OCI-LY7 (cell line): ENCODE results near the gene BPTF. TPM values are rescaled to one million over a fixed set of nuclear protein-coding genes. Genes with fewer than 3 reads are reported as not detected.

Experiments
- BruUV-seq: library from RNA; stranded (reverse); fragments of 400-500 nt; replicated peaks from 2 replicates; lab custom pipeline; 2021; lab: Mats Ljungman, UMichigan
- CTCF ChIA-PET: fragments of 300-600 bp; sonication (Branson Sonifier 250); formaldehyde crosslinking; loops from one replicate; lab custom pipeline; 2022; ENCODE audit warnings: antibody characterized with exemption; ENCODE audit not compliant: unreplicated experiment; lab: Charles Lee
- POLR2A ChIA-PET: fragments of 300-600 bp; sonication (Branson Sonifier 250); formaldehyde crosslinking; loops from one replicate; lab custom pipeline; 2022; ENCODE audit warnings: antibody characterized with exemption; lab: Charles Lee
- DNase-seq: peaks from one replicate; pipeline ENCODE4 v3.0.0-alpha.2; 2015; ENCODE audit warnings: low spot score
- H2AFZ ChIP-seq: fragments of 200-600 bp; sonication (generic), shearing (Covaris generic); 2 replicates; pipeline ENCODE4 v1.6.1; 2014; ENCODE audit warnings: mild to moderate bottlenecking, antibody characterized with exemption, low read length, moderate library complexity
- H3K27ac ChIP-seq: fragments of 200-600 bp; sonication (generic); 2 replicates; pipeline ENCODE4 v1.5.1; 2014; ENCODE audit warnings: mixed run types, low read depth, mild to moderate bottlenecking, moderate library complexity, low read length, inconsistent platforms; ENCODE audit not compliant: poor library complexity, severe bottlenecking
- H3K36me3 ChIP-seq: fragments of 200-600 bp; sonication (generic); 2 replicates; pipeline ENCODE4 v1.6.1; 2014; ENCODE audit warnings: mild to moderate bottlenecking, antibody characterized with exemption, low read length, moderate library complexity, mixed read lengths; ENCODE audit not compliant: insufficient read depth
- H3K4me1 ChIP-seq: fragments of 200-600 bp; sonication (generic); 2 replicates; pipeline ENCODE4 v1.5.1; 2014; ENCODE audit warnings: mild to moderate bottlenecking, low read length; ENCODE audit not compliant: insufficient read depth, poor library complexity, severe bottlenecking
- H3K4me2 ChIP-seq: fragments of 200-600 bp; sonication (generic); 2 replicates; pipeline ENCODE4 v1.6.1; 2014; ENCODE audit warnings: mild to moderate bottlenecking, low read length
- H3K4me3 ChIP-seq: fragments of 200-600 bp; sonication (generic); 2 replicates; pipeline ENCODE4 v1.5.1; 2014; ENCODE audit warnings: mild to moderate bottlenecking, low read depth, low read length; ENCODE audit not compliant: poor library complexity, severe bottlenecking
- H3K79me2 ChIP-seq: fragments of 200-600 bp; sonication (generic); 2 replicates; pipeline ENCODE4 v1.6.1; 2016; ENCODE audit warnings: low read depth, mild to moderate bottlenecking, low read length, moderate library complexity, mixed read lengths; ENCODE audit not compliant: insufficient read depth
- H3K9me2 ChIP-seq: fragments of 200-600 bp; sonication (generic); 2 replicates; pipeline ENCODE4 v1.6.1; 2016; ENCODE audit warnings: mild to moderate bottlenecking, low read length, mixed read lengths; ENCODE audit not compliant: insufficient read depth
- H3K9me3 ChIP-seq: fragments of 200-600 bp; sonication (generic); 2 replicates; pipeline ENCODE4 v1.6.1; 2014; ENCODE audit warnings: mild to moderate bottlenecking, mixed run types, low read length, mixed read lengths
- H4K20me1 ChIP-seq: fragments of 200-600 bp; sonication (generic); 2 replicates; pipeline ENCODE4 v1.6.1; 2014; ENCODE audit warnings: mild to moderate bottlenecking, antibody characterized with exemption, low read length, moderate library complexity, mixed read lengths; ENCODE audit not compliant: insufficient read depth
- CTCF ChIP-seq: fragments of 200-600 bp; sonication (generic); conservative IDR thresholded peaks from 2 replicates; pipeline ENCODE4 v1.5.1; 2014; ENCODE audit warnings: mild to moderate bottlenecking, antibody characterized with exemption, low read length, moderate library complexity, mixed read lengths
- EZH2phosphoT487 ChIP-seq: fragments of 200-600 bp; sonication (generic); IDR thresholded peaks from 2 replicates; pipeline ENCODE4 v1.6.1; 2018; ENCODE audit warnings: low read depth, borderline replicate concordance, mild to moderate bottlenecking, mixed run types, antibody characterized with exemption, low read length, moderate library complexity, mixed read lengths
- intact Hi-C: fragments of 100-400 bp; cut with micrococcal nuclease; formaldehyde crosslinking; loops from one replicate; pipeline ENCODE4 v1.10.0; 2022; ENCODE audit not compliant: unreplicated experiment
- total RNA-seq, 2 experiments: library from RNA; depleted of rRNA in 1 of 2; stranded (reverse); fragments of >200 nt in 1 of 2; shearing (Covaris generic) in 1 of 2; gene quantifications; 2 replicates each; pipeline ENCODE4 v1.2.3, GENCODE V29; 2014 to 2022

Gene BPTF
- total RNA-seq, 2 experiments from 2014 or later = 104 to 212 TPM

DNA sequence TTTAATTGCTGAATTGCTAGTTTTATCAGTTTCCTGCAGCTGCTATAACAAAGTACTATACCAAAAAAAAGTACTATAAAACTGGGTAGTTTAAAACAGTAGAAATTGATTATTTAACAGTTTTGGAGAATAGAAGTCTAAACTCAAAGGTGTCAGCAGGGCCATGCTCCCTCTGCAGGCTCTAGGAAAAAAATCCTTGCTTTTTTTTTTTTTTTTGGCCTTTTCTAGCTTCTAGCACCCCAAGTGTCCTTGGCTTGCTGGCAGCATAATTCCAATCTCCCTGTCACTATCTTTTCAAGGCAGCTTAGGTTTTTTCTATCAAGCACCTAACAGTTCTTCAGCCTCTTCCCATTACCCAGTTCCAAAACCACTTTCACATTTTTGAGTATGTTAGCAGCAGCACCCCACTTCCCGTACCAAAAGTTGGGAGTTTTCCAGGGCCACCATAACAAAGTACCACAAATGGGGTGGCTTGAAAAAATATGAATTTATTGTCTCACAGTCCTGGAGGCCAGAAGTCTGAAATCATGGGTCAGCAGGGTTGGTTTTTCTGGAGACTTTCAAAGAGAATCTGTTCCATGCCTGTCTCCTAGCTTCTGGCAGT lies 37.4 kb downstream of the BPTF start:
- no TSS peak for BruUV-seq
- POLR2A ChIA-PET = interaction anchor here (0.6 kb wide), 3 partner anchors 18 to 66 kb away, joined by 3 read pairs; no protein-coding TSS in a partner anchor
- DNase-seq = no peak
- CTCF ChIA-PET = no interaction called here
- no peaks in the 10 kb centered on the region for H3K9me2 ChIP-seq
- no peak overlapping the region for H3K4me2 ChIP-seq
- H3K4me3 ChIP-seq = no peak overlapping the region
- peaks cover 100% of the 10 kb centered on the region for H3K79me2 ChIP-seq
- peaks cover 30% of the 10 kb centered on the region; the same call in 1 of the 2 replicates for H4K20me1 ChIP-seq
- H2AFZ ChIP-seq = no peak overlapping the region
- intact Hi-C loops = loop anchor here (2.0 kb wide), 1 partner anchor 36 kb away; no protein-coding TSS in a partner anchor
- peaks cover 29% of the 10 kb centered on the region for H3K4me1 ChIP-seq
- peaks cover 49% of the 10 kb centered on the region for H3K36me3 ChIP-seq
- no peak overlapping the region for H3K27ac ChIP-seq
- no peaks in the 10 kb centered on the region for H3K9me3 ChIP-seq
- no peak for TF ChIP-seq EZH2phosphoT487
- 0 out of 2 replicates have a peak, but pooled peaks have one; percentile 34 for TF ChIP-seq CTCF

DNA sequence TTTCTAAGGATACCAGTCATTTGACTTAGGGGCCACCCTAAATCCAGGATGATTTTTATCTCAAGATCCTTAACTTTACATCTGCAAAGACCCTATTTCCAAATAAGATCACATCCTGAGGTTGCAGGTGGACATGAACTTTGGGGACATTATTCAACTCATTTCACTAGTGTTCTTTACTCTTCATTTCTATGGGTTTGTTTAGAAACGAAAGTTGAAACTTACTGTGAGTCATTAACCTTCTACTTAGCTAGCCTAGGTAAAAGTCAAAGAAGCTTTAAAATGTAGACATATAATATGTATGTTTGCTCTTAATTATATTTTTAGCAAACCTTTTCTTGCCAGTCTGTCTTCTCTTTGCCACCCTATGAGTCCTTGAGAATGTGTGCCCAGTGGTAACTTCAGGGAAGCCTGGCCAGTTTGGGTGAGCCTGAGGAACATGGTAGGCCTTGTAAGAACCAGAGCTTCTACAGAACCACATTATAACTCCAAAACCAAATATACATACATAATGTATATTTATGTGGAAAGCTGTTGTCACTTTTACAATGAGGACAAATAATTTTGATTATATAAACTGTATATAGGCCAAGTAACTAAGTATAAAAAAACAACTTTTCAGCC lies 38.4 kb downstream of the BPTF start:
- intact Hi-C loops = loop anchor here (2.0 kb wide), 1 partner anchor 37 kb away; no protein-coding TSS in a partner anchor
- ChIA-PET POLR2A (no interaction called here), CTCF (no interaction called here)
- no peak for DNase-seq
- H3K9me2 ChIP-seq = no peaks in the 10 kb centered on the region
- H3K36me3 ChIP-seq = peaks cover 54% of the 10 kb centered on the region
- peaks cover 26% of the 10 kb centered on the region for H3K4me1 ChIP-seq
- peaks cover 34% of the 10 kb centered on the region for H4K20me1 ChIP-seq
- H3K4me3 ChIP-seq = no peak overlapping the region
- H2AFZ ChIP-seq = no peak overlapping the region
- H3K79me2 ChIP-seq = peaks cover 100% of the 10 kb centered on the region
- no peaks in the 10 kb centered on the region for H3K9me3 ChIP-seq
- H3K27ac ChIP-seq = no peak overlapping the region
- TF ChIP-seq EZH2phosphoT487 (no peak), CTCF (no peak)
- no peak overlapping the region for H3K4me2 ChIP-seq
- BruUV-seq = no TSS peak

DNA sequence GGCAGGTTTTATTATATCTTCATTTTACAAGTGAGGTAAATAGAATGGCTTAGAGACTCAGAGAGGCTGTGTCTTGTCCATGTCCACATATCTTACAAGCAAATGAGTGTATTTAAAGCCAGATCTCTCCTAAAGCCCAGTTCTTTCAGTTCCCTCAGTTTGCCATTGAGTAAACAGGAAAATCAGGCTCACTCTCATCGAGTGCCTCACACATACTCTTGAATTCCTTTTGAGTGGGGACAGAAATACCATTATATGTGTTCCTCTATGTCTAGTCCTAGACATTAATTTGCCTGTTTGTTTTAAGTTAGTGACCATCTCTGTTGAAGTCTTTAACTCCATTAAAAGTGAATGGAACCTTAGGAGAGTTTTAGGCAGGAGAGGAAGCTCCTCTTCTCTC lies 40.1 kb downstream of the BPTF start:
- POLR2A ChIA-PET = interaction anchor here (0.6 kb wide), 1 partner anchor 403 kb away, joined by 5 read pairs; no protein-coding TSS in a partner anchor
- intact Hi-C loops = no loop called here
- TF ChIP-seq CTCF (no peak), EZH2phosphoT487 (no peak)

More for the DNA sequence above, 40.1 kb downstream of the BPTF start:
- H3K9me2 ChIP-seq = no peaks in the 10 kb centered on the region
- no peak overlapping the region for H3K4me3 ChIP-seq
- no peak overlapping the region for H3K27ac ChIP-seq
- H3K4me1 ChIP-seq = peaks cover 9% of the 10 kb centered on the region
- H2AFZ ChIP-seq = no peak overlapping the region
- BruUV-seq = no TSS peak
- no peaks in the 10 kb centered on the region for H3K9me3 ChIP-seq
- DNase-seq = no peak
- peaks cover 98% of the 10 kb centered on the region for H3K79me2 ChIP-seq
- CTCF ChIA-PET = no interaction called here
- peaks cover 58% of the 10 kb centered on the region for H3K36me3 ChIP-seq
- no peak overlapping the region for H3K4me2 ChIP-seq
- H4K20me1 ChIP-seq = peaks cover 27% of the 10 kb centered on the region
